Astrocyte of the cerebellum (primary cell): ENCODE data around the gene ISCU.
A peak's percentile ranks its signal among the peaks of the same experiment; 100 is the strongest.
"Not testable (repeated sequence)": the region's sequence is repeated elsewhere in the genome, so short reads cannot be mapped to it uniquely, and the experiment has no call there.

Source experiments
- DNase-seq: peaks from one replicate; pipeline ENCODE4 v3.0.0-alpha.2; 2011; ENCODE audit warnings: low read depth
- H3K4me3 ChIP-seq: 2 replicates; pipeline ENCODE4 v1.5.1; 2011; ENCODE audit warnings: mild to moderate bottlenecking, low read depth, low read length, moderate library complexity
- in situ Hi-C: cut with HindIII; loops from 2 replicates; pipeline ENCODE4 v1.10.0; 2017; ENCODE audit warnings: low sequenced_read_pairs
- TF ChIP-seq, protein P1 (sequence below): IDR thresholded peaks from 2 replicates; pipeline ENCODE4 v1.5.1; 2012; ENCODE audit warnings: low read length, low read depth, moderate library complexity, mild to moderate bottlenecking; ENCODE audit errors: missing control alignments

The ISCU gene

DNA sequence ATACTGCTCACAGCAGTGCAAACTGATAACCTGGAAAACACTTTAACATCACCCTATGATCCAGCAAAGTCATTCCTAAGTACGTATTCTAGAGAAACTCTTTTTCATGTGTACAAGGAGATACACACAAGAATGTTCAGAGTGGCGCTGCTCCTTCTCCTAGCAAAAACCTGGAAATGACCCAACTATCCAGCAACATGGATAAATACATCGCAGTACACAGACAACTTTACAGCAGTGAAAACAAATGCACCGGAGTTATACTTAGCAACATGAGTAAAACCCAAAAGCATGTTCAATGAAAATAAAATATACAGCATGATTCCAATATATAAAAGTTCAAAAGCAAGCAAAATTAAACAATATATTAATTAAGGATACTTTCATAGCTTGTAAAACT lies 20.1 kb upstream of the ISCU start:
- no peak for DNase-seq
- in situ Hi-C loops = no loop called here
- H3K4me3 ChIP-seq = no peak overlapping the region
- TF ChIP-seq, protein P1, sequence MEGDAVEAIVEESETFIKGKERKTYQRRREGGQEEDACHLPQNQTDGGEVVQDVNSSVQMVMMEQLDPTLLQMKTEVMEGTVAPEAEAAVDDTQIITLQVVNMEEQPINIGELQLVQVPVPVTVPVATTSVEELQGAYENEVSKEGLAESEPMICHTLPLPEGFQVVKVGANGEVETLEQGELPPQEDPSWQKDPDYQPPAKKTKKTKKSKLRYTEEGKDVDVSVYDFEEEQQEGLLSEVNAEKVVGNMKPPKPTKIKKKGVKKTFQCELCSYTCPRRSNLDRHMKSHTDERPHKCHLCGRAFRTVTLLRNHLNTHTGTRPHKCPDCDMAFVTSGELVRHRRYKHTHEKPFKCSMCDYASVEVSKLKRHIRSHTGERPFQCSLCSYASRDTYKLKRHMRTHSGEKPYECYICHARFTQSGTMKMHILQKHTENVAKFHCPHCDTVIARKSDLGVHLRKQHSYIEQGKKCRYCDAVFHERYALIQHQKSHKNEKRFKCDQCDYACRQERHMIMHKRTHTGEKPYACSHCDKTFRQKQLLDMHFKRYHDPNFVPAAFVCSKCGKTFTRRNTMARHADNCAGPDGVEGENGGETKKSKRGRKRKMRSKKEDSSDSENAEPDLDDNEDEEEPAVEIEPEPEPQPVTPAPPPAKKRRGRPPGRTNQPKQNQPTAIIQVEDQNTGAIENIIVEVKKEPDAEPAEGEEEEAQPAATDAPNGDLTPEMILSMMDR = no peak

DNA sequence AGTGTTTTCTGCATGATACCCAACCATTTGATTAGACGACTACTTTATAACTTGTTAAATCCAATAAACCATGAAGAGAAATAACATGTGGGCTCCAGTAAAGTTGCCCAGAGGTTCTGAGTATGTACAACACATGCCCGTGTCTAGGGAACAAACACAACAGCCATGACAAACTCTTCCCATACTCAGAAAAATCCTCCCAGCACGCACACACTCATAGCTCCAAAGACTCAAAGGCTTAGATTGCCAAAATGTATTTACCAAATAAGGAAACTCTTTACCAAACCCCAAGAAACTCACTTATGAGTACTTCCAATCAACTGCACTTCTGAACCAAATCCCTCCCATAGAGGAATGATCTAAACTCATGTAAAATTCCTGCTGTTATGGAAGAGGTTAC lies 18.7 kb upstream of the ISCU start:
- H3K4me3 ChIP-seq = no peak overlapping the region
- TF ChIP-seq, protein P1 = no peak
- in situ Hi-C loops = no loop called here
- no peak for DNase-seq

DNA sequence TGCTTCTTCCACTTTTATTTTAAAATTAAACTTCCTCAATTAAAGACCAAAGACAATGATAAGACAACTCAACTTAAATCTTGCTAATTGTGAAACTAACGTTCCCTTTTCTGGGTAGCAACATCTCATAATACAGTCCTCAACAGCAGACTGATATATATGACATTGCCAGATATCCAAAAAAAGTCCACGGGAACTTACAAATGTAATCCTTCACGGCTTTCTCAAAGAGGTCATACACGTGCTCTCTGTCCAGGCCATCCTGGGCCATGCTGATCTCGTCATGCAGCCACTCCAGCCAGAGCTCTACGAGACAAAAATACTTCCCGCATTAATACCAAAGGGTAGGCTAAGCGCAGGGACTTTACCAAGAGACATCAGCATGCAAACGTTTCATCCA lies 14.7 kb upstream of the ISCU start:
- in situ Hi-C loops = no loop called here
- TF ChIP-seq, protein P1 = no peak
- DNase-seq = no peak
- H3K4me3 ChIP-seq = no peak overlapping the region

DNA sequence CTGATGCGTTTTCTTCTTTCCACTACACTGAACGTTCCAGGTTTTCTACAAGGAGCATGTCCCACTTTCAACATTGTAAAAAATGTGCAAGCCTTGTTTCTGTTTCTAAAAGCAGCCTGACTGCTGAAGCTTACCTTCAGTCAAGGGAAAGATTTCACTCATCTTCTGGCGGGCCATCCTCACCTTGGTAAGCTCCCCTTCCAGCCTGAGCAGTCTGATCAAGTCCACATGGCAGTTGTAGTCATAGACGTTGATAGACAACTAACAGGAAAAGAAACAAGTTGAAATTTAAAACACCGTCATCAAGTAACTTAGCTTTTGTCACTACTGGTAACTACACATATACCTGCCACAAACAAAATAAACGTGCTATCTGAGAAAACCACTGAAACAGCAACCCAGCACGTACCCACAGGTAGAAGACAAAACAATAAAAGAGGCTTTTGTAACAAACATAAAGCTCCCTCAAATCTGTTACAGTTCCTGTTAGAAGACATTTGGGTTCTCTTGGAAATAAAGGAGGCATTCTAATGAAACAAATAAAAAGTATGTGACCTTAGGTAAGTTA lies 13.4 kb upstream of the ISCU start:
- no peak overlapping the region for H3K4me3 ChIP-seq
- TF ChIP-seq, protein P1 = no peak
- no peak for DNase-seq
- in situ Hi-C loops = no loop called here

DNA sequence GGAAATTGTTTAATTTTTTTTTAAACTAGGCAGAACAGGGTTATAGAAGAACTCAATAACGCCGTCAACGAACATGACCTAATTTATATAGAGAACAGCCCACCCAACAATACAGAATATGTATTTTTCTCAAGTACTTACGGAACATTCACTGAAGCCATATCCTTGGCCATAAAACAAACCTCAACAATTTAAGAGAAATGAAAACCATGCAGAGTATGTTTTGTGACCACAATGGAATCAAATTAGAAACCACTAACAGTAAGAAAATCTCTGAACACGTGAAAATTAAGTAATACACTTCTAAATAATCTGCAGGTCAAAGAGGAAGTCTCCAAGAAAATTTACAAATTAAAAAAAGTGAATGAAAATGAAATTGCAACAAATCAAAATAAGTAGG lies 10.9 kb upstream of the ISCU start:
- no peak overlapping the region for H3K4me3 ChIP-seq
- in situ Hi-C loops = no loop called here
- peak; percentile 76 for DNase-seq
- TF ChIP-seq, protein P1 = no peak

DNA sequence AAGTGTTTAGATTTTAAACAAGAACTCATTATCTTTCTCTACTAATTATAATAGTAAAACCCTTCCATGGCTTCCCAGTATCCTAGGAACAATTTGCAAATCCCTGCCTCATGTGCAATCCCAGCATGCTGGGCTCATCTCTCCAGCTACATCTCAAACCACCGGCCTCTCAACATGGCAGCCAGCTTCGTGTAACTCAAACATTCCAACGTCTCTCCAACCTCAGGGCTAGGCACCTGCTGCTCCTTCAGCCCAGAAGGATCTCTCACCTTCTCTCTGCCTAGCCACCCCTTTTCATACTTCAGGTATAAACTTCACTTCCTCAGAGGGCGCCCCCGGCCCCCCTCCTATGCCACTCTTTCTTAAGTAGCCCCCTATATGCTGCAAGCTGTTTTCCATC lies 8.6 kb upstream of the ISCU start:
- in situ Hi-C loops = no loop called here
- no peak for DNase-seq
- TF ChIP-seq, protein P1 = no peak
- H3K4me3 ChIP-seq = no peak overlapping the region

DNA sequence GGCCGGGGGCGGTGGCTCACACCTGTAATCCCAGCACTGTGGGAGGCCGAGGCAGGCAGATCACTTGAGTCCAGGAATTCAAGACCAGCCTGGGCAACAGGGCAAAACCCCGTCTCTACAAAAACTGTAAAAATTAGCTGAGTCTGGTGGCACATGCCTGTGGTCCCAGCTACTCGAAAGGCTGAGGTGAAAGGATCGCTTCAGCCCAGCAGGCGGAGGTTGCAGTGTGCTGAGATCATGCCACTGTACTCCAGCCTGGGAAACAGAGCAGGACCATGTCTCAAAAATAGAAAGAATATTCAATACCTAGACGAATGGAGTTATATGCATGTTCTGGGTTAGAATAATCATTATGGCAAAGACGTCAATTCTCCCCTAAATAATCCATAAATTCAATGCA lies 7.0 kb upstream of the ISCU start:
- H3K4me3 ChIP-seq, in situ Hi-C loops, DNase-seq: not testable (repeated sequence)
